Stomach smooth muscle (tissue), 2 donors: ENCODE results near the gene SKIL.

Source experiments
- H3K27ac ChIP-seq: one replicate; pipeline ENCODE4 v1.7.0; 2013; ENCODE audit warnings: mild to moderate bottlenecking, low read length, inconsistent platforms
- H3K27me3 ChIP-seq, 2 donors: one replicate each; pipeline ENCODE4 v1.7.0; 2013; ENCODE audit warnings: low read length in 2 of 2; ENCODE audit not compliant: insufficient read depth in 2 of 2, control insufficient read depth in 1 of 2
- H3K36me3 ChIP-seq, 2 donors: one replicate each; pipeline ENCODE4 v1.7.0; 2013; ENCODE audit warnings: low read length in 2 of 2; ENCODE audit not compliant: control insufficient read depth in 2 of 2, insufficient read depth in 2 of 2
- H3K4me1 ChIP-seq: one replicate; pipeline ENCODE4 v1.7.0; 2013; ENCODE audit warnings: low read length; ENCODE audit not compliant: control insufficient read depth, insufficient read depth
- H3K4me3 ChIP-seq, 2 donors: one replicate each; pipeline ENCODE4 v1.7.0; 2013; ENCODE audit warnings: low read length in 2 of 2
- H3K9ac ChIP-seq, 2 donors: one replicate each; pipeline ENCODE4 v1.7.0; 2013; ENCODE audit warnings: low read length in 2 of 2, mild to moderate bottlenecking in 1 of 2
- H3K9me3 ChIP-seq, 2 donors: one replicate each; pipeline ENCODE4 v1.7.0; 2013; ENCODE audit warnings: low read length in 2 of 2; ENCODE audit not compliant: control insufficient read depth in 2 of 2
- donor health status: healthy.
- donor health status: Pancreatic carcinoma.

SKIL gene

GRCh38 chr3:170352936-170353335 is 4.6 kb upstream of the SKIL start:
- Histone ChIP-seq H3K27me3 (no peaks in the 10 kb centered on the region), H3K9me3 (no peaks in the 10 kb centered on the region), H3K4me3 (no peak overlapping the region), H3K27ac (no peak overlapping the region), H3K36me3 (no peaks in the 10 kb centered on the region), H3K4me1 (peaks cover 6% of the 10 kb centered on the region), H3K9ac (no peak overlapping the region)

- H3K9ac ChIP-seq: no peak overlapping the region
- no peak overlapping the region for H3K27ac ChIP-seq
- H3K27me3 ChIP-seq: no peaks in the 10 kb centered on the region
- H3K9me3 ChIP-seq: no peaks in the 10 kb centered on the region
- H3K36me3 ChIP-seq: no peaks in the 10 kb centered on the region
- peaks cover 6% of the 10 kb centered on the region for H3K4me1 ChIP-seq
- no peak overlapping the region for H3K4me3 ChIP-seq
These were observed 4.0 kb upstream of the SKIL start for GRCh38 chr3:170353485-170353884.

- Histone ChIP-seq H3K9me3 (no peaks in the 10 kb centered on the region), H3K27me3 (no peaks in the 10 kb centered on the region), H3K36me3 (no peaks in the 10 kb centered on the region), H3K9ac (no peak overlapping the region), H3K27ac (no peak overlapping the region), H3K4me1 (peaks cover 6% of the 10 kb centered on the region), H3K4me3 (no peak overlapping the region)
These were observed 2.8 kb upstream of the SKIL start for GRCh38 chr3:170354760-170355159.

- H3K4me1 ChIP-seq: peaks cover 6% of the 10 kb centered on the region
- peaks cover 2 to 4% of the 10 kb centered on the region in 2 donors for H3K36me3 ChIP-seq
- H3K27me3 ChIP-seq: no peaks in the 10 kb centered on the region
- no peaks in the 10 kb centered on the region for H3K9me3 ChIP-seq
- H3K4me3 ChIP-seq: peak overlapping the region; percentile 69 to 74
- peak overlapping the region; percentile 81 to 86 for H3K9ac ChIP-seq
- H3K27ac ChIP-seq: peak overlapping the region; percentile 93
These were observed 1.5 kb upstream of the SKIL start for GRCh38 chr3:170355738-170356595.

DNA sequence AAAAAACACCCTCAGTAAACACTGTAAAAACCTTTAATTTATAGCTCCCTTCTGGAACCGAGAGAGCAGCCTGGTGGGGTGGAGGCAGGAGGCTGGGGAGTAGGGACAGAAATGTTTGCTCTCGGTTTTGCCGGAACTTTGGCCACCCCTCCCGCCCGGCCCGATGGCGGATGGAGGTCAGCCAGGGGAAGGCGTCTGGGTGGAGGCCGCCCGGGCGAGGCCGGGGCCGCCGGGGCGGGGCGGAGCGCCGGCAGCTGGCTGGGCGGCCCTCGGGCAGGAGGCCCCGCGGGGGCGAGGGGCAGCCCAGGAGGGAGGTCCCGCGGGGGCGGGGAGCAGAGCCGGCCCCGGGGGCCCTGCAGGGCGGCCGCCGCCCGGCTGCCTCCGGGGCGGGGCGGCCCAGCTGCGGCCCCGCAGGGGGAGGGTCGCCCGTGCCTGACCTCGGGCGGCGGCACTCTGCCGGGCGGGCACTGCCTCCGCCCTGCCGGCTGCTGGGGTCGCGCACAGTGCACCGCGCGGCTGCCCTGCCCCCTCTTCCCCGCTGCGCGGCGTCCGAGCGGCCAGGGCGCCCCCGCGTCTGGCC is 829 bp upstream of the SKIL start:
- Histone ChIP-seq H3K4me3 (peak overlapping the region; percentile 69 to 74), H3K27ac (peak overlapping the region; percentile 93), H3K36me3 (peaks cover 2 to 4% of the 10 kb centered on the region in 2 donors), H3K4me1 (peaks cover 6% of the 10 kb centered on the region), H3K9me3 (no peaks in the 10 kb centered on the region), H3K27me3 (no peaks in the 10 kb centered on the region), H3K9ac (peak overlapping the region; percentile 81 to 86)

- Histone ChIP-seq H3K27ac (peak overlapping the region; percentile 95), H3K9ac (peak overlapping the region; percentile 80 to 81), H3K4me3 (peak overlapping the region; percentile 57 to 82), H3K36me3 (peaks cover 2 to 4% of the 10 kb centered on the region in 2 donors), H3K4me1 (peaks cover 6% of the 10 kb centered on the region), H3K27me3 (no peaks in the 10 kb centered on the region), H3K9me3 (no peaks in the 10 kb centered on the region)
These were observed 811 bp downstream of the SKIL start for GRCh38 chr3:170358042-170359010.

DNA sequence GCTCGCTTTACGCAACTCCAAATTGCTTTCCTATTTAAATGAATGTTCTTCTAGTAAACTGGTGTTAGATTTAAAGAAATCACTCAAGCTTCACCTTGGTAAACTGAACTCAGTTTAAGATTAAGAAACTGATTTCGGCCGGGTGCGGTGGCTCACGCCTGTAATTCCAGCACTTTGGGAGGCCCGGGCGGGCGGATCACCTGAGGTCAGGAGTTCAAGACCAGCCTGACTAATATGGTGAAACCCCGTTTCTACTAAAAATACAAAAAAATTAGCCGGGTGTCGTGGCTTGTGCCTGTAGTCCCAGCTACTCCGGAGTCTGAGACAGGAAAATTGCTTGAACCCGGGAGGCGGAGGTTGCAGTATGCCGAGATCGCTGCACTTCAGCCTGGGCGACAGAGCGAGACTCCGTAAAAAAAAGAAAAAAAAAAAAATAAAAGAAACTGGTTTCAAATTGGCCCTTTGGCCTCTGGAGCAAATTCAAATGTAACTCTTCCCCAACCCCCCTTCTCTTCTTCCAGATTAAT is 1.7 kb downstream of the SKIL start:
- H3K36me3 ChIP-seq: peaks cover 2 to 4% of the 10 kb centered on the region in 2 donors
- peak overlapping the region in 1 of 2 donors; percentile 81 for H3K9ac ChIP-seq
- H3K9me3 ChIP-seq: no peaks in the 10 kb centered on the region
- no peaks in the 10 kb centered on the region for H3K27me3 ChIP-seq
- no peak overlapping the region for H3K27ac ChIP-seq
- H3K4me3 ChIP-seq: peak overlapping the region in 1 of 2 donors; percentile 82
- peaks cover 6% of the 10 kb centered on the region for H3K4me1 ChIP-seq

- Histone ChIP-seq H3K9ac (no peak overlapping the region), H3K27ac (no peak overlapping the region), H3K4me3 (peak overlapping the region in 1 of 2 donors; percentile 8), H3K4me1 (peaks cover 6% of the 10 kb centered on the region), H3K27me3 (no peaks in the 10 kb centered on the region), H3K9me3 (no peaks in the 10 kb centered on the region), H3K36me3 (peaks cover 2 to 4% of the 10 kb centered on the region in 2 donors)
These were observed 3.0 kb downstream of the SKIL start for GRCh38 chr3:170360466-170360865.

DNA sequence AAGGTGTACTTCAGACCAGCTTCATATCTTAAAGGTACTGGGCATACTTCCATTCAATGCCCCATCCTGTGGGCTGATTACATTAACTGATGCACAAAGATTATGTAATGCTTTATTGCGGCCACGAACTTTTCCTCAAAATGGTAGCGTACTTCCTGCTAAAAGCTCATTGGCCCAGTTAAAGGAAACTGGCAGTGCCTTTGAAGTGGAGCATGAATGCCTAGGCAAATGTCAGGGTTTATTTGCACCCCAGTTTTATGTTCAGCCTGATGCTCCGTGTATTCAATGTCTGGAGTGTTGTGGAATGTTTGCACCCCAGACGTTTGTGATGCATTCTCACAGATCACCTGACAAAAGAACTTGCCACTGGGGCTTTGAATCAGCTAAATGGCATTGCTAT is 3.4 kb downstream of the SKIL start:
- Histone ChIP-seq H3K9ac (no peak overlapping the region), H3K36me3 (peaks cover 2 to 4% of the 10 kb centered on the region in 2 donors), H3K4me3 (peak overlapping the region in 1 of 2 donors; percentile 8), H3K4me1 (peaks cover 3% of the 10 kb centered on the region), H3K27me3 (no peaks in the 10 kb centered on the region), H3K9me3 (no peaks in the 10 kb centered on the region), H3K27ac (no peak overlapping the region)

GRCh38 chr3:170361711-170362110 is 4.2 kb downstream of the SKIL start:
- H3K27ac ChIP-seq: no peak overlapping the region
- no peak overlapping the region for H3K4me3 ChIP-seq
- peaks cover 2 to 4% of the 10 kb centered on the region in 2 donors for H3K36me3 ChIP-seq
- no peaks in the 10 kb centered on the region for H3K4me1 ChIP-seq
- H3K27me3 ChIP-seq: no peaks in the 10 kb centered on the region
- no peak overlapping the region for H3K9ac ChIP-seq
- no peaks in the 10 kb centered on the region for H3K9me3 ChIP-seq
